GM19395 (cell line): ENCODE data around the gene SRRM5.
"Not testable (repeated sequence)": the region's sequence is repeated elsewhere in the genome, so short reads cannot be mapped to it uniquely, and the experiment has no call there.

Experiments
- ATAC-seq: cut with Tn5 transposase; IDR thresholded peaks from one replicate; pipeline ENCODE4 v1.9.1; 2021; ENCODE audit warnings: mild to moderate bottlenecking, moderate library complexity; ENCODE audit not compliant: unreplicated experiment

SRRM5 gene

DNA sequence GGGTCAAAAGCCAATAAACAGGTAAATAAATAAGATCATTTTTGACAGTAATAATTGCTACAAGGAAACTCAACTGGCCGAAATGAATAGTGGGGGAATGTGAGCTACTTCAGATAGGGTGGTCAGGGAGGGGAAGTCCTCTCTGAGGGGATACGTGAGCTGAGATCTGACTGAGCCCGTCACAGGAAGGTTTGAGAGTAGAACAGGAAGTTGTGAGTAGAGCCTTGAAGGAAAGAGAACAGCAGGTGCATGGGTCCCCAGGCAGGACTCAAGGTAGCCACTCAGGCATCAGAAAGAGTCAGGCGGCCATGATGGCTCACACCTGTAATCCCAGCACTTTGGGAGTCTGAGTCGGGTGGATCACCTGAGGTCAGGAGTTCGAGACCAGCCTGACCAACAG, 22.2 kb upstream of the SRRM5 start:
- no peak for ATAC-seq

DNA sequence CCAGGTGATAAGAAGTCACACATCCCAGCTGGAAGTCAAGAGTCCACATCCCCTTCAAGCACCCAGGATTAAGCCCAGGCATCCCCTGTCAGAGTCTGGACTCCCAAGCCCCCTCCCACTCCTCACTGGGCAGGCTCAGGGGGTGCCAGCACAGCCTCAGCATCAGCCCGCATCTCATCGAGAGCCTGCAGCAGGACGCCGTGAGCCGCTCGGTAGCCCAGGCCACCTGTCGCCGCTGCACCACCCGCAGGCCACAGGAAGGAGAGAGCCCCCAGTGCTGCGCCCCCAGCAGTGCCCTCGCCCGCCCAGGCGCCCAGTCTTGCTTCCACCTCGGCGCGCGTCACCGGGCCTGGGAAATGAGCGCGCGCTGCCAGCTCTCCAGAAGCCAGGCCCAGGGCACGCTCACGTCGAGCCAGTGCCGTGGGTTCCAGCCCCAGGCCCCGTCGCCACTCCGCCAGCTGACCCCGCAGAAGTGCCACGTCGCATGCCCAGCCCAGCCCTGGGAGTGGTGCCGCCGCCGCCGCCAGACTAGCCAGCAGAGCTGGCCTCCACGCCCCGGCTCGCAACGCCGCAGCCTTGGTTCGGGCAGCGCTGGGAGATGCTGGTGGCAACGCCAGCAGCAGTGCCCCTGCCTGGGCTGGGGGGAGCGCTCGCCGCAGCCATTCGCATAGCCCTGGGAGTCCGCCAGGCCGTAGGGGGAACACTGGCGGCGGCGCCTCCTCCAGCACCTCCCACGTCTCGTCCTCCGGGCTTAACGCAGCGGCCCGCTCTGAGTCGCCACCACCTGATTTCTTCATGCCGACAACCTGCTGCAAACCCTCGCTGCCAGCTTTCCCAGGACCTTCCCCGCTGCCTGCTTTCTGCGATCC, 19.8 kb upstream of the SRRM5 start:
- no peak for ATAC-seq

DNA sequence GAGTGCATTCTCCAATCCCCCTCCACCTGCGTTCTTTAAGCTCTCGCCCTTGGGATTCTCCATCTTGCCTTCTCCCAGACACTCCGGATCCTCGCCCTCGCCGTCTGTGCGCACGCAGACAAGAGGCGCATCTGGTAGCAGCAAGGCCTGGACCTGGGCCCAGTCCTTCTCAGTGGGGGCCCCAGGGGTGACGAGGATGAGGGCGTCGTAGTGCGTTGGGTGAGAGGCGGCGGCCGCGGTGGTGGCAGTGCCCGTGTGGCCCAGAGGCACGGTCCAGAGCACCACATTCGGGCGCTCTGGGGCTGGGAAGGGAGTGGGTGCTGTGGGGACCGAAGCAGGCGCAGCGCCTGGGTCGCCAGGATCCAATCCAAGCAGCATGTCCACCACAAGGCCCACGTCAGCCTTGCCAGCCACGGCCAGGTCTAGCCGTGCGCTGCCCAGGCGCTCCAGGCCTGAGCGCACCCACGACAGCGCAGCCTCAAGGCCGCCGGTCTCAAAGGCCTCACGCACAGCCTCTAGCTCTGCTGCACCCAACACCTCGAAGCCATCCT, 19.0 kb upstream of the SRRM5 start:
- no peak for ATAC-seq

DNA sequence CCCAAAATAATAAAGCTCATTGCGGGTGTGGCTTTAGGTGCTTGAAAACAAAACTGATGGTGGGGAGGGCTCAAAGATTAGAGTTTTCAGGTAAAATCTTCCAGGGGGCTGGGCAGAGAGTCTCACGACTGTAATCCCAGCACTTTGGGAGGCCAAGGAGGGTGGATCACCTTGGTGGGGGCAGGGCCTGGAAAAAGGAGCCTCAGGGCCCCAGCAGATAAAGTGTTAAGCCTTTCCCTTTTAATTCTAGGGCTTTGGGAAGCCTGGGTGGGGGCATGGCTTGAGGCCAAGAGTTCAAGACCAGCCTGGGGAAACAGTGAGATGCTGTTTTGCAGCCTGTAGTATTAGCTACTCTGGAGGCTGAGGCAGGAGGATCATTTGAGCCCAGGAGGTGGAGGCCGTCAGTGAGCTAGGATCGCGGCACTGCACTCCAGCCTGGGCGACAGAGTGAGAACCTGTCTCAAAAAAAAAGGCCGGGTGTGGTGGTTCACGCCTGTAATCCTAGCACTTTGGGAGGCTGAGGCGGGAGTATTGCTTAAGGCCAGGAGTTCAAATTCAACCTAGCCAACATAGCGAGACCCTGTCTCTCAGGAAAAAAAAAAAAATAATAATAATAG, 17.7 kb upstream of the SRRM5 start:
- ATAC-seq: no peak

DNA sequence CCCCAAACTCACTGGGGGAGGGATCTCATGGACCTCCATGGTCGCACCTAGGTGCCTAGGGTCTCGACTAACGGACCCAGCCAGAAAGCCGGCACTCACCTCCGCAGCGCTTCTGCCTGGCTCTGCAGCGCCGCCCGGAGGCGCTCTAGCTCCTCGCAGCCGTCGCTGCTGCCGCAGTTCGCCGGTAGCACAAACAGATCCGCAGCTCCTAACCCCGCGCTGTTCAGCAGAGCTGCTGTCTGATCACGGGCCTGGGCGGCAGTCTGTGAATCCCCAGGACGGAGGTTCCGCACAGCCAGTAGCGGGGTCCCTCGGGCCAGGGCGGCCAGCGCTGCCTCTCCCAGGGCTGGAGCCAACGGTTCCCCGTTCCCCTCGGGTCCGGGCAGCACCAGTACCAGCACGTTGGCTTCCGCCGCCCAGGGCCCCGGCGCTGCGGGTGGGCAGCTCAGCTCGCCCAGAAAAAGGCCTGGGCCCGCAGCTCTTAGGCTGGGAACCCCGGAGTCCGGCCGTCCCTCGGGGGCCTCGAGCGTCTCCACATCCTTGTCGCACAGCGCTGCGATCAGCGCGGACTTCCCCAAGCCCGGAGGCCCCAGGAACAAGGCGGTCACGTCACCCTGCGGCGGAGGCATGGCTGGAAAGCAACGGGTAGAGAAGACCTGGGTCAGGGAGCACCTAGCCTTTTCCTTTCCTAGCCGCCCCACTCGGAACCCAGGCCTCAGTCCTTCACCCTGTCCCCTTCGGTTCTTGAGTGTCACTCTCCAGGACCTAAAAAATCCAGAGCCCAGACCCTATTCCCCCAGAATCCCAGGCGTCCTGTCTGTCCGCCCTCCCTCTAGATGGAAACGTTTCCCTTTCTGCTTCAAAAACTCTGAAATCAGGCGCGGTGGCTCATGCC, 16.9 kb upstream of the SRRM5 start:
- peak; percentile 20 for ATAC-seq

DNA sequence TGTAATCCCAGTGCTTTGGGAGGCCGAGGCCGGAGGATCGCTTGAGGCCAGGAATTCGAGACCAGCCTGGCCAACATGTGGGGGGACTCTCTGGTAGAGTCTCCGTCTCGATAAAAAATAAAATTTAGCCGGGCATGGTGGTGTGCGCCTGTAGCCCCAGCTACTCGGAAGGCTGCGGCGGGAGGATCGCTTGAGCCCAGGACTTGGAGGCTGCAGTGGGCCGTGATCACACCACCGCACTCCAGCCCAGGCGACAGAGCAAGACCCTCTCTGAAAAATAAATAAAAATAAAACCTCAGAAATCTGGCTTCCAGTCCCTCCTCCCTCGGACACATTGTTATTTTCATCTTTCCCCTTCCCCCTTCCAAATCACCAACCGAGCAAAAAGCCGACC, 16.3 kb upstream of the SRRM5 start:
- ATAC-seq: peak; percentile 16

DNA sequence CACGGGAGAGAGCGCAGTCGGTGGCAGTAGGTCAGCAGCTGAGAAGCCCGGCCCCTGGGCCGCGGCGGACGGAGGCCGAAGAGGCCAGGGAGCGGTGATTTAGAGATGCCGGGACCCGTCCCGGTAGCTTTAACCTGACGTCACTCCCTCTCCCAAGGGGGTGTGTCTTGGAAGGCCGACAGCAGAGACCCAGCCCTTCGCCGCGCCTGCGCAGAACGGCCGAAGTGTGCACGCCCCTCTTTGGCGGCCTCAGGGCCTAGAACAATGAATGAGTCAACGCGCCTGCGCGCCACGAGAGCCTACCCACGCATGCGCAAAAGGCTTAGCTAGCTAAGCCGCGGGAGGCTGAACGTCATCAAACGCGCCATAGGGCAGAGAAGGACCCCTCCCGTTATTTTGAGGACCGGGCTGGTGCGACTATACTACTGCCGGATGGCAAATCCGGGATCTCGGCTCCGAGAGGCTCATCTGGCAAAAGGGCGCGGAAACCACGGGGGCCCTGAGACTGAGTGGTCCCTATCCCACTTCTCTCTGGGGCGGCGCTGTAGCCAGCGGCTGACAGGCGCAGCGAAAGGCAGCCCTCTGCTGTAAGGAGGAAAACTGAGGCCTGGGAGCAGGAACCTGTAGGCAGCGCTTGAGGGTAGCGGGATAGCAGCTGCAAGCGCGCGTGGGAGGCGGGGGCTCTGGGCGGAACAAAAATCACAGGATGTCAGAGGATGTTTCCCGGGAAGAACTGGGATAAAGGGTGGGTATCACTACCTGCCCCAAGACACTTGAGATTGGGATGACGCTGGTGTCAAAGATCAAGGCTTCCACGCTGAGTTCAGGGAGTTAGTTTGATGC, 15.7 kb upstream of the SRRM5 start, which contains the start of the genes IRGQ and ZNF576:
Gene IRGQ (minus strand): TSS at position 136 of the 843 bp plus-strand sequence. CDS start 796 bp downstream, outside the sequence.
Gene ZNF576 (plus strand): TSS at position 597 of the 843 bp plus-strand sequence. CDS start 514 bp downstream, outside the sequence.
- peak; percentile 78 for ATAC-seq

DNA sequence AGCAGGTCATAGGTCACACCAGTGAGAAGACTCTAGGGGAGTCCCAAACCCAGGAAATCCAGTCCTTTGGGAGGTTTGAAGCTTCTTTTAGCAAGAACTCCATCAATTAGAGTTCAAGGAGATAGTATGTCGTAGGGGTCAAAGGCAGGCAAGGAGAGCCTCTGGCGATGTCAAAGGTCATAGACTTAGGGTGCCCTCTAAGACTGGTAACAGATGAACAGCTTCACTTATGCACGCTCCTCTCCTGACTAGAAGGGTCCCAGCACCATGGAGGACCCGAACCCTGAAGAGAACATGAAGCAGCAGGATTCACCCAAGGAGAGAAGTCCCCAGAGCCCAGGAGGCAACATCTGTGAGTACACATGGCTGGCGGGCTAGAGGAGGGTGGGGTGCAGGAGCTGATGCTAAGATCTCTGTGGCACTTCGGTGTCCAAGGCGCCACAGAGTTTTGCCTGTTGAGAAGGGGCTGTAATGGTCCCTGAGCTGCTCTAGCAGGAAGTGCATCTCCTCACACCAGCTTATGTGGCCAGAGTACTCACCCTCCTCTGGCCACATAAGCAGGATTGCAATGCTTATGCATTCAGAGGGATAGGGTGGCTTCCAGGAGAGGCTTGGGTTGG, 14.9 kb upstream of the SRRM5 start:
- ATAC-seq: no peak

DNA sequence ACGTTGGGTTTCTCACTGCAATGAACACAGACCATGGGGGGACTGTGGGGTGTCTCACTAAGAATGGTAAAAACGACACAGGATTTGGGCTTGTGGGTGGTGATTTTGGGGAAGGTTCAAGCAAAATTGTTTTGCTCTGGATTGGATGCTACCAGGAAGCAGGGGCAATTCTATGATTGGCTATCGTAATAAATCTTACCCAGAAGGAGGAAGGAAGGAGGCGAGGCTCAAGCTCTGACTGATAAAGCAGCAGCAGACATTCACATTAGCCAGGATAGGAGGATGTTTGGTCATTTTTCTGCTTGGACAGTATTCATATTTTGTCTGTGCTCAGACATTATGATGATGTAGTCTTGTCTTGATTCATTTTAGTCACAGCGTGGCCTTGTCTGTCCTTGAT, 14.0 kb upstream of the SRRM5 start:
- no peak for ATAC-seq

DNA sequence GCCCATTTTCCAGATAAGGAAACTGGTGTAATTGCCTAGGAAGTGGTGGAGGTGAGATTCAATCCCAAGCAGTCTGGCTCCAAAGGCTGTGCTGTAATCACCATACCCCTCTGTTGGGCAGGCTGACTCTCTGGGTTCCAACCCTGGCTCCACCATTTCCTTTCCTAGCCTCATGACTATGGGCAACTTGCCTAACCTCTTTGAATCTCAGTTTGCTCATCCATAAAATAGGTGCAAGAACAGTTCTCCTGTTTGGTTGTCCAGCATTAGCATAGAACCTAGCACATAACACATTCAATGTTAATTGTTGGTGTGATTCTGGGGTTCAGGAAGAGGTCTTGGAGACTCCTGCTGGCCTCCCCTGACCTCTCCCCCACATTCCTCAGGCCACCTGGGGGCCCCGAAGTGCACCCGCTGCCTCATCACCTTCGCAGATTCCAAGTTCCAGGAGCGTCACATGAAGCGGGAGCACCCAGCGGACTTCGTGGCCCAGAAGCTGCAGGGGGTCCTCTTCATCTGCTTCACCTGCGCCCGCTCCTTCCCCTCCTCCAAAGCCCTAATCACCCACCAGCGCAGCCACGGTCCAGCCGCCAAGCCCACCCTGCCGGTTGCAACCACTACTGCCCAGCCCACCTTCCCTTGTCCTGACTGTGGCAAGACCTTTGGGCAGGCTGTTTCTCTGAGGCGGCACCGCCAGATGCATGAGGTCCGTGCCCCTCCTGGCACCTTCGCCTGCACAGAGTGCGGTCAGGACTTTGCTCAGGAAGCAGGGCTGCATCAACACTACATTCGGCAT, 13.2 kb upstream of the SRRM5 start:
- no peak for ATAC-seq

DNA sequence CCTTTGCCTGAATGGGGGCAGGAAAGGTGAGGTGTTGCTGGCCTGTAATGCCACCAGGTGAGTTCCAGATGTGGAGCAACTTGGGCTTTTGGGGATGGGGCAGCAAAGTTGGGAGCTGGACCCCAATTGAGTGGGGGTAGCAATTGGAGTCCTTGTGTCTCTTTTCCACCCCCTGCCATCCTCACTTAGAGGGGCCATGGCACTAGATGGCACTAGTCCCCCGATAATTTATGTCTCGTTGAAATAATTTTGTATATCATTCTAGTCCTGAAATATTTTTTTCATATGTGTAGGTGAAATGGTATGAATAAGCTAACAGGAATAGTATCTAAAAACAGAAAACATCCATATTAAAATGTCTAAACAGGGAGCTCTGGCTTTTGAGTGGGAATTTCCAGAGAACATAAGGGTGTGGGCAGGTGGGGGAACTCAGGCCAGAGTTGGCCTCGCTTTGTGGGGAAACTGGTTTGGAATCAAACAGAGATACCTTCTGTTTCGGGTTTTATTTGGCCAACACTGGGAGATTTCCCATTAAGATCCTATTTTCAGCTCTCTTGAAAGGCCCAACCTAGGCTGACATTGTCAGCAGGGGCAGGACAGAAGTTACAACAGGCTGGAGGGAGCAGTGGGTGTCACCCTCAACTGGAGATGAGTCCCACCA, 12.1 kb upstream of the SRRM5 start:
- no peak for ATAC-seq

DNA sequence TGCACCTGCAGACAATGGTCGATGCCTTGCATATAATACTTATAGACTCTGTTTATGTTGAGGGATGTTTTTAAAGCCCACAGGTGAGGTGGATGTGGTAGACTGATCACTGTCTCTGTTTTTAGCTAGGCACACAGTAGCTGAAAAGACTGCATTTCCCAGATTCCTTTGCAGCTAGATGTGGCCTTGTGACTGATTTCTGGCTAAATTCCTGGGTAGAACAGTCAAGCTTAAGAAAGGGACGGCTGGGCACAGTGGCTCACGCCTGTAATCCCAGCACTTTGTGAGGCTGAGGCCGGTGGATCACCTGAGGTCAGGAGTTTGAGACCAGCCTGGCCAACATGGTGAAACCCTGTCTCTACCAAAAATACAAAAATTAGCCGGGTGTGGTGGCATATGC, 11.6 kb upstream of the SRRM5 start:
- not testable (repeated sequence) for ATAC-seq

DNA sequence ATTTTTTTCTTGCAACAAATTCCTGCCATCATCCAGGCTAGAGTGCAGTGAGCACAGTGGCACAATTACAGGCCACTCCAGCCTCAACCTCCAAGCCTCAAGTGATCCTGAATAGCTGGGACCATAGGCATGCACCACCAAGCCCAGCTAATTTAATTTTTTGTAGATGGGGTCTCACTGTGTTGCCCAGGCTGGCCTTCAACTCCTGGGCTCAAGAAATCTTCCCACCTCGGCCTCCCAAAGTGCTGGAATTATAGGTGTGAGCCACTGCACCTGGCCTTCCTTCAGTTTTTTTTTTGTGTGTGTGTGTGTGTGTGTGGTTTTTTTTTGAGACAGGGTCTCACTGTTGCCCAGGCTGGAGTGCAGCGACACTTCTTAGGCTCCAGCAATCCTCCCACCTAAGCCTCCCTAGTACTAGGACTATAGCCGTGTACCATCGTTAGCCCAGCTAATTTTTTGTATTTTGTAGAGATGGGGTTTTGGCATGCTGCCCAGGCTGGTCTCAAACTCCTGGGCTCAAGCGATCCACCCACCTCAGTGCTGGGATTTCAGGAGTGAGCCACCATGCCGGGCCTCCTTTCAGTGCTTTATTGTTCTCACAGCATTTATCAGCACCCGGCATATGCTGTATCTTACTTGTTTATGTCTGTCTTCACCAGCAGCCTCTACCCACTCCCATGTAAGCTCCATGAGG, 5.9 kb upstream of the SRRM5 start:
- ATAC-seq: no peak

DNA sequence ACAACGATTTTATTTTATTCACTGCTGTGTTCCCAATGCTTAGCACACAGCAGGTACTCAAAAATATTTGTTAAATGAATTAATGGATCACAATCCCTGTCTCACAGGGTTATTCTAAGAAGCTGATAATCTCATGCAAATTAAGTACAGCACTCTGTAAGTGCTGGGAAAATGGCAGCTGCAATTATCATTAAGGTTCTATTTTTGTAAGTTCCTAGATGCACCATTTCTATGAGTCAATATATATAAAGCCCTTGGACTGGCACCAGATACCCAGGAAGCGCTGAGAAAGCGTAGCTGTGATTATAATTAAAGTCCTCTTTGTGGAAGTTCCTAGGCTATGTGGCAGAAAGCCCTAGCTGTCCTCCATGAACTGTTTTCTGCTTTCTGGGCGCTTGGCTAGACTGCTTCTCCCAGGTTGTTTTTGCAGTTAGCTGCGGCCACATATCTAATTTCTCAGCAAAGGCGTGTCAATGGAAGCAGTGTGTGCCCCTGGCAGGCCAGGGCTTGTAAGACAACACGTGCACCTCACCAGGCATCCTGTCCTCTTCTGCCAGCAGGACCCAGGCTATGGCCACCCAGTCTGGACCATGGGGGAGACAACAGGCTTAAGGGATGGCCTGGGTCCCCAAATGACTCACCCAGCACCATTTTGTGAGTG, 5.2 kb upstream of the SRRM5 start:
- no peak for ATAC-seq

DNA sequence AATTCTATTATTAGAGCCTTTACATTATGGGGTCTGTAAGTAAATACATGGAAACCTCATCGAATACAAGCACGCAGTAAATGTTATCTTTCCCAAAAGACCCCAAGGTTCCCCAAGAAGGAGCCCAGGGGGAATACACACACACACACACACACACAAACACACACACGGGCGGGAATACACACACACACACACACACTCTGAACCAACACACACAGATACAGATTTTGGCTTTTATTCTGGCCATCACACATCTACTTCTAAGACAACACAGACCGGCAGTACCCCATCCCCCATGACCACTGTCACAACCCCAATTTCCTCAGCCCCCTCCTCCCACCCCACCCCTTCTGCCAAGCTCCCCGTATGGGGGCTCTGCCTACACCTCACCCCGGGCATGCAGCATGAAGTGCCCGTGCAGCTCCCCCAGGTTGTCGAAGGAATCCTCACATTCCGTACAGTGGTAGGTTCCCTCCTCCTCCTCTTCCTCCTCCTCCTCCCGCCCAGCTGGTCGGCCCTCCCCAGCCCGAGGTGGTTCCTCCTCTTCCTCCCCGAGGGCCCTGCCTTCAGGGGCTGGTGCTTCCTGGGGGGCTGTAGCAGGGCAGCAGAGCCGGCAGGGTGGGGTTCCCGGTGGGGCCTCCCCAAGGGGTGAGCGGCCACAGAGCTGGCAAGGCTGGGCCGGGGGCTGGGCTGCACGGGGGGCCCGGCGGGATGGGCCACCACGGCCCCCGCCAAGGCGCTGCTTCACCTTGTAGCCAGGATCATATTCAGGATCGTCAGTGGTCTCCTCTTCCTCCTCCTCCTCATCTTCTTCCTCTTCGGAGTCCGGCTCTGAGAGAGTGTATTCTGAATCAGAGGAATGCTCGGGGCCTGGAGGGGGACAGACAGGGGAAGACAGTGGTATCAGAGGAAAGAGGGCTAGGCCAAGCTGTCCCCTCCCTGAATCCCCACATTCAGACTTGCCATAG, 4.4 kb upstream of the SRRM5 start:
- ATAC-seq: no peak

DNA sequence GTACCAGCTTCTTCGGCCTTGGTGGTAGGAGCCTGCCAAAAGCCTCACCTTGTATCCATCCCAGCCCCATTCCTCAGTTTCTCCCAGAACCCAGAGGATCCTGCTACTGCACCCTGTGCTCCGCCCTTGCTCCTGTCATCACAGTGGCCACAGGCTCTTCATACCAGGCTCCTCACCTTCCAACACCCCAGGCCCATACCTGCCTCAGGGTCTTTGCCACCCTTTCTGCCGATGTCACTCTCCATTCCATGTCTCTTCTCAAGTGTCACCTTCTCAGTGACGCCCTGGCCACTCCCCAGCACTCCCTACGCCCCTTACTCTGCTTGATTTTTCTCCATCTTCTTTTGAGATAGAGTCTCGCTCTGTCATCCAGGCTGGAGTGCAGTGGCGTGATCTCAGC, 2.0 kb upstream of the SRRM5 start:
- ATAC-seq: no peak
